ENCODE results near the gene OR51D1.
A peak's percentile ranks its signal among the peaks of the same experiment; 100 is the strongest.

The OR51D1 gene, protein sequence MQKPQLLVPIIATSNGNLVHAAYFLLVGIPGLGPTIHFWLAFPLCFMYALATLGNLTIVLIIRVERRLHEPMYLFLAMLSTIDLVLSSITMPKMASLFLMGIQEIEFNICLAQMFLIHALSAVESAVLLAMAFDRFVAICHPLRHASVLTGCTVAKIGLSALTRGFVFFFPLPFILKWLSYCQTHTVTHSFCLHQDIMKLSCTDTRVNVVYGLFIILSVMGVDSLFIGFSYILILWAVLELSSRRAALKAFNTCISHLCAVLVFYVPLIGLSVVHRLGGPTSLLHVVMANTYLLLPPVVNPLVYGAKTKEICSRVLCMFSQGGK

DNA sequence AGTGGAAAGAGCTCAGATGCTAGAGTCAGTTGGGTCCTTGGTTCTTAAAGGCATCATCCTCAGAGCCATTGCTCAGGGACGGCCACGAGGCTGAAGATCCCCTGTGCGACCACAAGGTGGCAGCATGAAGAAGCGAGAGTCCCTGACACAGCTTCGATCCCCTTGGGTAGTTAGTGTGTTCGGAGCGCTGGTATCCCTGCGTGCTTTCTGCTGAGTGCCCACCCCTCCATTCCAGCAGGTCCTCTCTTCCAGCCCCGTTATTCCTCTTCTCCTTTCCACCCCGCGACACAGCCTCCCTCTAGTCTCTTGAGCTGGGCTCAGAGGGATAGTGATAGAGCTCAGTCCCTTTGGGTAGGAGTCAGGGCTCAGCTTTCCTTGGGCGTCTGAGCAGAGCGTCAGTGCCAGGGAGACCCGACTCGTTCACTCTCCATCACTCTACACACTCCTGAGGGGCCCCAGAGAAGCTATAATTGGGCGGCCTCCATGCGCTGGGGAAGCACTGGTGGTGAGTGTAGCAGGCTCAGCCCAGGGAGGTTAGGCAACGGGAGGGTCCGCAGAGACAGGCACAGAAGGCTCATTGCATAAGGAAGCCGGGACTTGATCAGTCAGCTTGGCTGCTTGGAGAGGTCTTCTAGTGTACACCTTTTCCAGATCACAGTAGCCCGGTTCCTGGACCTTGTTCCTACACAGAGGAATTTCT, at the start of gene OR51D1:
Gene OR51D1 (plus strand): TSS at position 516 of the 700 bp plus-strand sequence. CDS start 2,314 bp downstream, outside the sequence.
- DNase-seq, result peak; percentile 72

DNA sequence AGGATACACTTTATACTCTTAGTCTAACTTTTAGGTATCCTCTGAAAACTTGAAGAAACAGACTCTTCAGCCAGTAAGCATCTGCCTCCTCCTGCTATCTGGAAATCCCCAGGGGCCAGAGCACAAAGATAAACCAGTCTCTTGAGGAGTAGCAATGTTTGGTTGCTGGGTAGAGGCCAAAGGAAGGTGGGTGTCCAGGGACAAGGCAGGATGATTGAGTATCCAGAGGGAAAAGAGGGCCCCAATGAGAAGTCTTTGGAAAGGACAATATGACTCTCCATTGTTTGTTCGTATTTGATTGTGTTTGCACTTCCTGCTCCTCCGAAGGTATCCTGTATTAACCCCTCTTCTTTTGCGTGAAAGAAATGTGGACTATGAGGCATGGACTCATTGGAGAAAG, 48.3 kb upstream of the OR51D1 start:
- no peak for DNase-seq

DNA sequence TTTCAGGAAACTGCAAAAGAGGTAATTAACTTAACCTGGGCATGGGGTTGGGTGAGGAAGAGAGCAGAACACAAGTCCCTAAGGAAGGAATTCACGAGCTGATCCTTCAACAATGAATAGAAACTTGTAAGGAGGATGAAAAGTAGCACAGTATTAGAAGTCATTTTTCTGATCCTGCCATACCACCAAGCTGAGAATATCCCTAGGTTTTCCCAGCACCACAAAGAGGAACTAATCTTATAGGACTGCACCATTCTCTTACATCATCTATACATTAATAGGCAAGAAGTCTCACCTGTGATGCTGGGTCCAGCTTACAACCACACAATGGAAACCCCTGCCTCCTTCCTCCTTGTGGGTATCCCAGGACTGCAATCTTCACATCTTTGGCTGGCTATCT, 43.5 kb upstream of the OR51D1 start, which contains the start of gene OR52I1:
Gene OR52I1 (plus strand): TSS at position 301 of the 400 bp plus-strand sequence. CDS start 0 bp downstream, at position 301.
- DNase-seq, result no peak

DNA sequence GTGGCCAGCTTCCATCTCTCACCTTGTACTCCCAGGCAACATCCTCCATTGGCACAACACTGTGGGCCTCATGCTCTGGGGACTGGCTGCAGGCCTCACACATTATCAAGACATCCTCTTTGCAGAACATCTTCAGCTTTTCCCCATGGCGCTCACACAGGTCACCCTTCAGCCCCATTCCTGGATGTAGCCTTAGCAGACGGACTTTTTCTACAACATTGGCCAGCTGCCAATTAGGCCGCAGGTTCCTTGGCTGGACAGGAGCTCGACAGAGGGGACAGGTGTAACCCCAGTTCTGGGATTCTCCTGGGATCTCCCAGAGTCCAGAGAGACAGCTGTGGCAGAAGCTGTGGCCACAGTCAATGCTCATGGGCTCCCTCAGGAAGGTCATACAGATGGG, 32.2 kb upstream of the OR51D1 start:
- DNase-seq, result no peak

DNA sequence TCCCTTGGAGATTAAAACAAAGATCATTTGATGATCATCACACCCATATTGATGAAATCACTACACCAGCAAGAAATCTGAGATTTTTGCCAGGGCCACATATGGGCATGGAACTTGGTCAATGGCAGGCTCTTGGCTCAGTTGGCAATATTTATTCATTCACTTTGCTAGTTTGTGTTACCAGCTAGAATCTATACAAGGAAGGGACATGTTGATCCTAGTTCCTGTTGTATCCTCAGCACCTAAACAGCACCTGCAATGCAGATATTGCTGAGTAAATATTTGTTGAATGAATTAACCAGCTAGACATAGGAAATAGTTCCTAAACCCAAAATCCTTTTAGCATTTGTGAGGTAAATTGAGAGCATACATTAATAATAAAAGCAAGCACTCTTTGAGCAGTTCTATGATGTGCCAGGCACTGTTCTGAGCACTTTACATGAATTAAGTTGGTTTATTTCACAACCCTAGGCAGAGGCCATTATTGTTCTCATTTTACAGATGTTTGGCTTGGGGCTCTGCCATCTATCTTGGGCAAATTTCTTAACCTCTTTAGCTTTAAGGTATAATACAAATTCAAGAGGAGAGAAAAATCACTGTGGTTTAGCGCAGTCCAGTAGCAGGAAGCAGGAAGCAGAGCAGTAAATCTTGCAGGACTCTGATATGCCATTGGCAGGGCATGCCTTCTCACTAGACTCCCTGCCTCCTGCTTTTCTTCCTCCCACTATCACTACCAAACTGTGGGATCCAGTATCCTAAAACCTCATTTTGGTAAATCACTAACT, 30.9 kb upstream of the OR51D1 start:
- no peak for DNase-seq

DNA sequence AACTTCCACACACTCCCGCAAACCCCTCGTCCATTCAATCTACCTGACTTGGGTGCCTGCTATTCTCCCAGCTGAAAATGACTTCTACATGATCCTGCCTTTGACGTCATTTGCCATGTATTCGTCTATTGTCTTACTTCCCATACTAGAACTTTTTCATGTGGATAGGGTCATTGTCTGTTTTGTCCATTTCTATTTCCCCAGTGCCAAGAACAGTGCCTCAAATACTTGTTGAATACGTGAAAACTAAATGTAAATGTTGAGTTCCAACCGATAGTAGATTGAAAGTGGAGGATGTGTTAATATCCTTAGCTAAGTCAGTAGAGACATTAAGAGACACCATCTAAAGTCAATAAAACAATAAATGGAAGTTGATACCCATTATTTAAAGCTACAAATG, 30.2 kb upstream of the OR51D1 start:
- no peak for DNase-seq

DNA sequence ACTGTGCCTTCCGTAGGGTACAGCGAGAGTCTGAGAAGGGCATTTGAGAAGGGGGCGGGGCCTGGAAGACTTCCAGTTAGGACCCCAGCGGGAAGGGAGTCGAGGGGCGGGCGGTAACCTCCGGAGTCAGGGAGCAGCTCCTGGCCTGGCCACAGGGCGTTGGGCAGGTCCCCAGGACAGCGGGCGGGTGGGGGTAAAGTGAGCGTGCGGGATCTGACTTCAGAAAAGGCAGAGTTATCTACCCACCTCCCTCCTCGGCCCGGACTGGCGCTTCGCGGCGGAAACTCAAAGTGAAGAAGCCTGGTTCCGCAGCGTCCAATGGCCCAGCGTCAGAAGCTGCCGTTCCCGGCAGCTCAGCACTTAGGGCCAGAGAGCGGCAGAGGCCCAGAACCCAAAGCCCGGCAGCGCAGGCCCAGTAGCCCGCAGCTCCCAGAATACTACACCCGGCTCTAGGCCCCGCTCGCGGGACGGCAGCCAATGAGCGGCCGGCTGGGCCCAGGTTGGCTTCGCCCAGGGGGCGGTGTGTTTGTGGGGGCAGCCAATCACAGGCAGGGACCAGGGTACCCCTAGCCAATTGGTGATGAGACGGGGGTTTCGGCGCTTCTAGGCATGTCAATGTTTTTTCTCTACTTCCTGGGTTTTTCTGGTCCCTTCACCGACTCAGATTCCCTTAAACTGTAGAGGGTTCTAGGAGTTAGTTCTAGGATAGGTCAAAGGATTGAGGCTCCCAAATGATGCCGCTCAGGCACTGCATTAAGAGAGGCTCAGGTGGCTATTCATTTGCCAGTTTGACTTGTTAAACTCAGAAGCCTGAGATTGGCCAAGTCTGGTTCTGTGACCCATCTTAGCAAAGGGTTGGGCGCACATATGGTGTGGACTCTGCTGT, 29.3 kb upstream of the OR51D1 start, which contains the start of gene TRIM68:
Gene TRIM68 (minus strand): TSS at position 451 of the 886 bp plus-strand sequence. CDS start 2,727 bp downstream, outside the sequence.
- peak; percentile 93 for DNase-seq

DNA sequence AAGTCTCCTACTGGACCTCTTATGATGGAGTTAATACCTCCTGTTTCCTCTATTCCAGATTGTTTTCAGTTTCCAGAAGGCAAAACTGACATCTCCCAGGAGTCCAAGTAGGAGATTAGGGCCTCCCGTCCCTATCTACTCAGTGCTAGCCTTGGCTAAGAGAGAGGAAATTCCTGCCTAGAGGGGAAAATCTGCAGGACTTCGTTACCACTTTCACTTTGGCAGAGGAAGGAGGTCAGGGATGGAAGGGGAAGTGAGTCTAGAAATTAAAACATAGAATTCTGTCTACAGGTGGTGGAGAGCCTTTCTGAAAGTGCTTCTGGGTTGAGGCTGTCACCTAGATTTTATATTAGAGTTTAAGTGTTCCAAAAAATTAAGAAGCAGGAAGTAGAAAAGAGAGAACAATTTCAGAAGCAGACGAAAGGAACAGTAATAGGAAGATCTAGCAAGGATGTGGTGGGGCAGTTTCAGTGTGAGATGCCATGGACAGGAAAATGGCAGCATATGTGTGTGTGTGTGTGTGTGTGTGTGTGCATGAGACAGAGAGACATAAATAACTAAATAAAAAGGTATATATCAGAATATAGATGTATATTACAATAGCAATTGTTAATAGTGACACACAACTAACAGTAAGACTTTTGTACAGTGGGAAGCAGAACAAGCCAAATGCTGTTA, 26.9 kb upstream of the OR51D1 start:
- no peak for DNase-seq

DNA sequence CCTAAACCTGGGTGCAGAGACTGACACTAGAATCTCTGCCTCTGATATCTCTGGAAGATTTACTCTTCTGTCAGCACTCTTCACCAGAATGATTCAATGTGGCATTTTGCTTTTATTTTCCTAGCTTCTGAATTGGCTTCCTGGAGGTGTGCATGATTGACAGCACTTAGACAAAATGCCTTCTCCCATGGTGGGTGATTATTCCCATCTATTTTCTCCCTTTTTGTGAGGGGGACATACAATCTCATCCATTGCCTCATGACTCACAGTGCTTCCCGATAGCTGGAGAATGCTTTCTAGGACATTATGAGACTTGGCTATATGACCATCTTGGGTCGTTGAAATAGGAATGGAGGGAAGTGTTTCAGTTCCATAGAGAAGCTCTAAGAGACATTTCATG, 25.3 kb upstream of the OR51D1 start:
- DNase-seq, result no peak

DNA sequence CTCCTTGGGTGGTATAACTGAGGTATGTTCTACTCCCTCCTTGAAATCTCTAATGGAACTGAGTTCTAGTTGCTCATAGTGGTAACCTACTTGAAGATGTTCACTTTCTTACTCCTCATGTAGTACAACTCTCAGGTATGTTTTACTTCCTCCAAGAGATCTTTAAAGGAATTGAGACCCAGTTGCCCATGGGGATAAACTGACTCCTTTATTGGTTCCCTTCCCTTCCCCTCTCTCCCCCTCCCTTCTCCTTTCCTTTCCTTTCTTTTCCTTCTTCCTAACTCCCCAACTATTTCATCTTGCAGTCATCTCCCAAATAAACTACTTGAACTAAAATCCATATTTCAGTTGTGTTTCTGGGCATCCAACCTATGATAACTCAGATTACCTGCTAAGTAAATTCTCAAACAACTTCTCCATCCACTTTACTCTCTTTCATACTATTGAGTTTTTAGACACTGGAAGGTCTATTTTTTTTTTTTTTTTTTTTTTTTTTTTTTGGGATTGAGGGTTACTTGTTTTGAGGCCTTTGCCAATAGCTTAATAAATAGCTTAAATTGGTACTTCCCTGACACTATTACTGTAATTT, 21.3 kb upstream of the OR51D1 start:
- DNase-seq, result no peak

DNA sequence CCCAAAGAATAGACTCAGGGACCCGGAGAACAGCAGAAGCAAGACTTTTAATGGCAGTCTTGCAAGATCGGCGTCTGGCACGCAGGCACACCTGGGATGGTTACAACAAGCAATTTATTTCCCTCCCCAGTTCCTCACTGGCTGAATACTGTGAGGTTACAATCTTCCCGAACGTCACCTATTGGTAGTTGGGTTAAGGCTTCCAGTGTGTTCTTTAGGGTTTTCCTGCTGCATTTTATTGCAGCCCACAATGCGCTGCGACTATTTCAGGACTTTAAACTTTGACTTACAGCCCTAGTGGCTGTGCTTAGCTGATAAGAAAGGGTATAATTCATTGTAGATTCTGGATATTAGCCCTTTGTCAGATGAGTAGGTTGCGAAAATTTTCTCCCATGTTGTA, 17.8 kb upstream of the OR51D1 start:
- no peak for DNase-seq

DNA sequence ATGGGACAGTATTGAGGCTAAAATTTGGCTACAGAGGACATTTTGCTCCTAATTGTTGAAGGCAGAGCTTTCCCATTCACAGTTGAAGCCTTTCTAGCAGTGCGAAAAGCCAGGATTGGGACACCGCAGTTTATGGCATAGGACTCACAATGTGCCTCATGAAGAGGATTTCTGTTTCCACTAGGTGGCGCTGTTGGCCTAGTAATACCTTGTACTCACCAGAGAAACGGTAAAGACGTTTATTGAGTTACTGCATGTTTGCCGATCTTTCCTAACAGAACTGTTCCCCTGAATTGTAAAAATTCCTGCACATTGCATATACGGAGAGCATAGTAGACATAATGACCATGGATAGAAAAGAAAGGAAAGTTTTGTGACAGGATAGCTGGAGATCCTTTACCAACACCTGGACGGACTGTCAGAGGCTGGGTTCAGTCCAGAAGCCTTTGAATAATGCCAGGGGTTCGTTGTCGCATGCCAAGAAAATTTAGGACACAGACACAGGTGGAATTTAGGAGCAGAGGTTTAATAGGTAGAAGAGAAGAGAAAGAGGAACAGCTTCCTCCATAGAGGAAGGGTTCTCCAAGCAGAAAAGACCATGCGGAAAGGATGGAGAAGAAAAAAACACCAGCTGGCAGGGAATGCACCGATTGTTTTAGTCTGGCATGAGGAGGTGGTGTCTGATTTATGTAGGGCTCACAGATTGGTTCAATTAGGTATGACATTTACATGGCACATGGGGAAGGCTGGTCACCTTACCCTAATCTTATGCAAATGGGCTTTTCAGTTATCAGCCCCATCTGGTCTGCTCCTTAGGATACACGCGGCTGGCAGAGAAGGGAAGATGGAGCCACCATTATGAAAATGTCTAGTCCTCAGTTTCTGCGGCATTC, 10.8 kb upstream of the OR51D1 start:
- DNase-seq, result peak; percentile 41

DNA sequence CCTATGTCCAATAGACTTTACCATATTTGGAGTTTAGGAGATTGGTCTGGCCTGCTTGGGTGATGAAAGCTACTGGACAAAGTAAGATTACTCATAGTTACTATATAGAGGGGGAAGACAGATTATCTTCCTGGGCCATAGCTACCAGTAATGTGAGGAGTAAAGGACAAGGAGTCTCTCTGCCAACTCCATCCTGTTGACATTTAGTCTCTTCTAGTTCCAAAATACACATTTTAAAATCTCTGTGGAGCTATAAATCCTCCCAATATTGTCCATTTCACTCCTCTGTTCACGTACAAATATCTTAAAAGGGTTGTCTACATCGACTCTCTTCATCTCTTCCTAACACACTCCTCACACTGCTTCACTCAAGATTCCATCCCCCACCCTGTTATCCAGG, 1.1 kb upstream of the OR51D1 start:
- DNase-seq, result no peak

DNA sequence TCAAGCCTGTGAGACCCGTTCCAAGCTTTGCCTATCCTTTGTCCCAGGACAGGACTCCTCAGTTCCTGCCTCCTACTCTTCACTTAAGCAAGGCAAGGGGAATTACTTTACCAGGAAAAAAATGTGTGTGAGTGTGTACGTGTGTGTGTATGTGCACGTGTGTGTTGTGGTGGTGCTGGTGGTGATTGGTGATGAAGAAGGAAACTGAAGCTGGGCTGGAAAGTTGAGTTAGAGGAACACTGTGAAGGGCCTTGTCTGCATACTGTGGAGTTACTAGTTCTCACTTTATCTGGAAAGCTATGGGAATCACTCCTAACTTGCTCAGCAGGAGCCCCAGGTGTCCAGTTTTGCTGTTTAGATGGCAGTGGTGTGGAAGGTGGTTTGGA, 378 bp downstream of the OR51D1 start:
- DNase-seq, result no peak

DNA sequence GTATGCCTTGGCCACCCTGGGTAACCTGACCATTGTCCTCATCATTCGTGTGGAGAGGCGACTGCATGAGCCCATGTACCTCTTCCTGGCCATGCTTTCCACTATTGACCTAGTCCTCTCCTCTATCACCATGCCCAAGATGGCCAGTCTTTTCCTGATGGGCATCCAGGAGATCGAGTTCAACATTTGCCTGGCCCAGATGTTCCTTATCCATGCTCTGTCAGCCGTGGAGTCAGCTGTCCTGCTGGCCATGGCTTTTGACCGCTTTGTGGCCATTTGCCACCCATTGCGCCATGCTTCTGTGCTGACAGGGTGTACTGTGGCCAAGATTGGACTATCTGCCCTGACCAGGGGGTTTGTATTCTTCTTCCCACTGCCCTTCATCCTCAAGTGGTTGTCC, 2.7 kb downstream of the OR51D1 start:
- no peak for DNase-seq

DNA sequence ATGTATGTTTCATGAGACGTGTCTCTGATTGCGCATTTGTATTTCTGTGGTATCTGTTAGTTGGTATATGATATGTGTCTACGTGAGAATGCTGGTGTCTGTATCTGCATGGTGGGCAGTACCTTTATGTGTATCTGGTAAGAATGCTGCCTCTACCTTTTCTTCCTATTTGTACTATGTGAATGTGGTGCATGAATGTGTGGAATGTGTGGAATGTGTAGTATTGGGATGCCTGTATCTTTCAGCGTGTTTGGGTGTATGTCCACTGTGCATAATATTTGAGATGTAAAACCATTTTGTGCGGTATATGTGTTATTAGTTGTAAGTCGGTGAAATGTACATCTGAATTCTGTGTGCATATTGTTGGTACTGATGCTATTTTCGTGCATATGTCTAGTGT, 4.2 kb downstream of the OR51D1 start:
- DNase-seq, result no peak

DNA sequence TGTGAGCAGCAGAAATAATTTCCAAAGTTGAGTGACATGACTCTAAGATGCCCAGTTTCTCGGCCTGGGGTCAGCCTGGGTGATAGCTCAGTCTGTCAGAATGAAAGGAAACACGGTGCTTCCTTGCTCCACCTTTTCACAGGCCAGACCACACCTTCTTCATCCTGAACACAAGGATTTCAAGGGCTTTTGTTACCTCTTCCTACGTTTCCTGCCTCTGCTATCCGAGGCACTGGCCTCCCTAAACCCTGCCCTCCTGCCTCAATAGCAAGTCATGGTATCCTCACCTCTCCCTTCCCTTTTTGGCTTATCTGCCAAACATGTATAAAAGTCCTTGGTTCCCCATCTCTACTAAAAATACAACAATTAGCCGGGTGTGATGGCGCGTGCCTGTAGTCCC, 4.8 kb downstream of the OR51D1 start:
- DNase-seq, result no peak

DNA sequence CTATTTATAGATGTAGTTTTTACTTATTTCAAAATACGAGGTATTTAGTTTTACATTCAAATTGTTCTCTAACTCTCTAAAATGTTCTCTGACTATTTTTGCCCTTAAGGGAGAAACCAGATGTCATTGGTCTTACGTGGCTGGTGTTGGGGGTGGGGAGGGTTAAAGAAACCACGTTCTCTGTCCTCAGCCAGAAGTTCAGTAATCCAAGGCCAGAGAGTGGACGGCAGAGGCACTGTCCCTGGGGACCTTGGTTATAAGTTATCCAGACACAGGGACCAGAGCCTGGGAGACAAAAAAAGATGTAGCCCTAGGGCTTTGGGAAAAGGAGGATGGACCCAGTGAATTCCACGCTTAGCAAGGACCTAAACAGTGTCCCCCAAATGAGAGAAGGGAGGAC, 5.8 kb downstream of the OR51D1 start:
- no peak for DNase-seq

DNA sequence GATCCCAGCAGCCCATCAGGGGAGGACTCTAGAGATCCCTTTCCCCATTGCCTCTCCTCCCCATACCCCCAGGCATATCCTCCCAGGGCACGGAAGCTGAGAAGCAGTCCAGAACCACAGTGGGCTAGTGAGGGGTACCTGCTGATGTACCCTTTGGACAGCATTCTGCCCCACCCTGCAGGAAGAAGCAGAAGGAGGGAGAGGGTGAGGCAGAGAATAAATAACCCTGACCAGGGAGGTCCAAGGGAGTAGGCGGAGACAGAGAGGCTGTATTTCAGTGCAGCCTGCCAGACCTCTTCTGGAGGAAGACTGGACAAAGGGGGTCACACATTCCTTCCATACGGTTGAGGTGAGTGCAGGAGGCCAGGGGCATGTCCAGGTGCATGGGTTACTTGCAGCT, 6.4 kb downstream of the OR51D1 start, which contains the start of gene OR51E1:
Gene OR51E1 (plus strand): TSS at position 301 of the 400 bp plus-strand sequence. CDS start 8,545 bp downstream, outside the sequence.
- DNase-seq, result no peak

DNA sequence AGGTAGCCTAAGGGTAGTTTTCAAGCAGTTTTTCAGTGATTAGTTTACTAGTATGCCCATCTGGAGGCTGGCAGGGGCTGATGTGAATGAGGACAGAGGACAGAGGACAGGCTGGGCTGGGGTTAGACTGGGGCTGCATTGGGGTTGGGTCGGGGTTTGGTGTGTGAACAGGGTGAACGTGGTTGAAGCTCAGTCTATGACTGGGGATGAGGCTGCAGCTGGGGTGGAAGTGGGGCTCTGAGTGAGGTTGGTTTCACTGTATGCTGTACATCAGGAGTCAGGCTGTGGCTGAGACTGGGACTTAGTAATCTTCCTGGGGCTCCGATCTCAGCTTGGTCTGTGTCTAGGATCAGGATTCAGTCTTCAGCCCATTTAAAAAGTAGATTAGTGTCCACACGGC, 7.0 kb downstream of the OR51D1 start:
- no peak for DNase-seq
